HCT116 (cell line): ENCODE results near the gene STK25.

Experiments used
- CTCF ChIP-seq, 3 experiments: fragments of 200-600 bp in 1 of 3; sonication (generic) in 1 of 3; IDR thresholded peaks in 2 of 3; conservative IDR thresholded peaks in 1 of 3; 2 replicates each; pipeline ENCODE4 v1.5.1; 2012 to 2017; ENCODE audit warnings: low read depth in 2 of 3, low read length in 2 of 3, antibody characterized with exemption in 1 of 3, borderline replicate concordance in 1 of 3, control low read depth in 1 of 3, mild to moderate bottlenecking in 1 of 3, mixed read lengths in 1 of 3, mixed run types in 1 of 3, moderate library complexity in 1 of 3; ENCODE audit not compliant: insufficient read depth in 1 of 3
- EZH2 ChIP-seq: fragments of 200-600 bp; sonication (generic); IDR thresholded peaks from 2 replicates; pipeline ENCODE4 v1.6.1; 2017; ENCODE audit warnings: antibody characterized with exemption, mixed run types
- EZH2phosphoT487 ChIP-seq: fragments of 200-600 bp; IDR thresholded peaks from 2 replicates; pipeline ENCODE4 v1.6.1; 2018; ENCODE audit warnings: antibody characterized with exemption, borderline replicate concordance
- FOSL1 ChIP-seq: IDR thresholded peaks from 2 replicates; pipeline ENCODE4 v1.6.1; 2012; ENCODE audit warnings: low read depth
- POLR2A ChIP-seq: IDR thresholded peaks from 2 replicates; pipeline ENCODE4 v1.7.0; 2011; ENCODE audit warnings: borderline replicate concordance; ENCODE audit not compliant: insufficient read depth, insufficient read length; ENCODE audit errors: extremely low read depth
- POLR2AphosphoS5 ChIP-seq: IDR thresholded peaks from 2 replicates; pipeline ENCODE4 v1.6.1; 2011; ENCODE audit warnings: mild to moderate bottlenecking, low read depth, low read length, moderate library complexity
- REST ChIP-seq: IDR thresholded peaks from 2 replicates; pipeline ENCODE4 v1.6.1; 2012; ENCODE audit warnings: low read depth
- SIN3A ChIP-seq: IDR thresholded peaks from 2 replicates; pipeline ENCODE4 v1.6.1; 2012; ENCODE audit warnings: low read depth
- SRF ChIP-seq: IDR thresholded peaks from 2 replicates; pipeline ENCODE4 v1.6.1; 2012; ENCODE audit warnings: low read depth
- TCF7L2 ChIP-seq: IDR thresholded peaks from 2 replicates; pipeline ENCODE4 v1.7.0; 2011; ENCODE audit warnings: borderline replicate concordance, inconsistent platforms; ENCODE audit not compliant: insufficient read depth, insufficient read length; ENCODE audit errors: extremely low read depth
- ZFX ChIP-seq: fragments of 450-650 bp; IDR thresholded peaks from 2 replicates; pipeline ENCODE4 v1.6.1; 2017
- ZNF274 ChIP-seq: fragments of 200-500 bp; sonication (Bioruptor generic); IDR thresholded peaks from 2 replicates; pipeline ENCODE4 v1.6.1; 2014; ENCODE audit warnings: mild to moderate bottlenecking, low read depth, low read length, inconsistent platforms

- TF ChIP-seq SIN3A, result no peak
- TF ChIP-seq POLR2A, result no peak
- no peak for TF ChIP-seq CTCF (IDR thresholded peaks at IDR 0.05 in 2 of 3, conservative IDR thresholded peaks at IDR 0.05 in 1 of 3; ENCODE audit: borderline replicate concordance in 1 of 3, insufficient read depth in 1 of 3, low read depth in 2 of 3, low read length in 2 of 3)
- no peak for TF ChIP-seq POLR2AphosphoS5
- no peak for TF ChIP-seq TCF7L2
- no peak for TF ChIP-seq EZH2
- no peak for TF ChIP-seq REST
- TF ChIP-seq ZFX, result no peak
- TF ChIP-seq EZH2phosphoT487, result no peak
- TF ChIP-seq FOSL1, result no peak
- TF ChIP-seq SRF, result no peak
- TF ChIP-seq ZNF274, result no peak
These were observed 30.6 kb upstream of the STK25 start for GRCh38 chr2:241538838-241539615.
